Keratinocyte (primary cell): Measurements from ENCODE around the gene ZNF644. TPM values are rescaled to one million over a fixed set of nuclear protein-coding genes. Genes with fewer than 3 reads are reported as not detected.

ENCODE experiments used
- DNase-seq: peaks from one replicate; pipeline ENCODE4 v3.0.0-alpha.2; 2011; ENCODE audit warnings: low read depth, missing footprints, low spot score
- FAIRE-seq: peaks from 2 replicates; lab custom pipeline; 2011; peaks lifted over from hg19 to GRCh38; lab: Jason Lieb, UNC
- H2AFZ ChIP-seq: 2 replicates; pipeline ENCODE4 v1.6.0; 2012; ENCODE audit warnings: low read length, control low read depth, inconsistent platforms; ENCODE audit not compliant: control insufficient read depth
- H3K27ac ChIP-seq: 2 replicates; pipeline ENCODE4 v1.5.1; 2011; ENCODE audit warnings: low read length; ENCODE audit not compliant: control insufficient read depth, insufficient read depth
- H3K27me3 ChIP-seq: 3 replicates; pipeline ENCODE4 v1.6.0; 2011; ENCODE audit warnings: low read length; ENCODE audit not compliant: control insufficient read depth, insufficient read depth; ENCODE audit errors: extremely low read depth
- H3K36me3 ChIP-seq, 2 experiments: 2 replicates in 1 of 2; 3 replicates in 1 of 2; pipeline ENCODE4 v1.5.1; 2011; ENCODE audit warnings: low read length in 2 of 2, mild to moderate bottlenecking in 1 of 2; ENCODE audit not compliant: control insufficient read depth in 2 of 2, insufficient read depth in 2 of 2; ENCODE audit errors: extremely low read depth in 1 of 2
- H3K4me1 ChIP-seq: 3 replicates; pipeline ENCODE4 v1.5.1; 2011; ENCODE audit warnings: low read length; ENCODE audit not compliant: control insufficient read depth, insufficient read depth; ENCODE audit errors: extremely low read depth
- H3K4me2 ChIP-seq: 3 replicates; pipeline ENCODE4 v1.6.0; 2011; ENCODE audit warnings: low read depth, low read length; ENCODE audit not compliant: control insufficient read depth, insufficient read depth; ENCODE audit errors: extremely low read depth
- H3K4me3 ChIP-seq, 3 experiments: fragments of 200-600 bp in 1 of 3; sonication (generic) in 1 of 3; 2 replicates in 2 of 3; 3 replicates in 1 of 3; pipeline ENCODE4 v1.5.1; 2011 to 2016; ENCODE audit warnings: low read length in 3 of 3, mild to moderate bottlenecking in 3 of 3, control low read depth in 2 of 3, inconsistent platforms in 1 of 3, low read depth in 1 of 3, mixed read lengths in 1 of 3, mixed run types in 1 of 3, moderate library complexity in 1 of 3; ENCODE audit not compliant: control insufficient read depth in 2 of 3, insufficient read depth in 2 of 3; ENCODE audit errors: extremely low read depth in 1 of 3
- H3K79me2 ChIP-seq: 2 replicates; pipeline ENCODE4 v1.6.0; 2012; ENCODE audit warnings: low read length; ENCODE audit not compliant: control insufficient read depth, insufficient read depth
- H3K9ac ChIP-seq: 3 replicates; pipeline ENCODE4 v1.6.0; 2011; ENCODE audit warnings: low read length; ENCODE audit not compliant: control insufficient read depth, insufficient read depth; ENCODE audit errors: extremely low read depth
- H3K9me1 ChIP-seq: 3 replicates; pipeline ENCODE4 v1.6.0; 2011; ENCODE audit warnings: low read length; ENCODE audit not compliant: control insufficient read depth, insufficient read depth; ENCODE audit errors: extremely low read depth
- H3K9me3 ChIP-seq: 2 replicates; pipeline ENCODE4 v1.5.1; 2012; ENCODE audit warnings: low read depth, low read length; ENCODE audit not compliant: control insufficient read depth
- H4K20me1 ChIP-seq: 3 replicates; pipeline ENCODE4 v1.6.0; 2011; ENCODE audit warnings: low read length; ENCODE audit not compliant: control insufficient read depth, insufficient read depth; ENCODE audit errors: extremely low read depth
- EZH2 ChIP-seq: IDR thresholded peaks from one replicate; pipeline ENCODE4 v1.6.1; 2012; ENCODE audit warnings: inconsistent platforms, mild to moderate bottlenecking, low read length, moderate library complexity
- dilution Hi-C: fragments of 300-500 bp; cut with MboI; formaldehyde crosslinking; loops from one replicate; pipeline ENCODE4 v1.7.0; 2020; ENCODE audit warnings: low sequenced_read_pairs; ENCODE audit not compliant: extremely low pct_ligation_motif_present
- polyA minus RNA-seq, 3 experiments: library from RNA; depleted of rRNA, polyadenylated mRNA; stranded (reverse); fragments of >200 nt; gene quantifications; 1 replicate in 1 of 3; 2 replicates in 1 of 3; 3 replicates in 1 of 3; pipeline ENCODE4 v1.2.3, GENCODE V29; 2011
- polyA plus RNA-seq, 5 experiments: library from polyadenylated mRNA; depleted of rRNA in 3 of 5; stranded (reverse) in 3 of 5; stranded (forward) in 1 of 5; unstranded in 1 of 5; fragments of >200 nt; gene quantifications; 1 replicate in 1 of 5; 2 replicates in 3 of 5; 3 replicates in 1 of 5; pipeline versions ENCODE4 v1.2.1 to v1.2.3, GENCODE V29; 2011 to 2012; ENCODE audit warnings: missing spikeins in 2 of 5, low read depth in 1 of 5, low replicate concordance in 1 of 5
- TF ChIP-seq, protein P1 (sequence below), 3 experiments: IDR thresholded peaks in 1 of 3; conservative IDR thresholded peaks in 1 of 3; optimal IDR thresholded peaks in 1 of 3; 2 replicates in 2 of 3; 3 replicates in 1 of 3; pipeline versions ENCODE3 to v1.5.1; 2011; ENCODE audit warnings: low read length in 3 of 3, mild to moderate bottlenecking in 3 of 3, moderate library complexity in 2 of 3, control low read depth in 1 of 3, inconsistent platforms in 1 of 3; ENCODE audit not compliant: insufficient read depth in 2 of 3; ENCODE audit errors: extremely low read depth in 1 of 3

Gene ZNF644
- polyA plus RNA-seq (12.3 to 19.1 TPM (median 12.8 TPM) in 3 replicates), polyA minus RNA-seq (17.5 to 59.4 TPM (median 22.4 TPM) in 3 replicates)
- polyA plus RNA-seq (2011; ENCODE audit: low read depth) = 21.3 TPM
- polyA plus RNA-seq (2011; cell fraction: cytosol; rRNA removed) = 6.5 and 19.4 TPM in 2 replicates
- polyA plus RNA-seq (2011; cell fraction: nucleus; rRNA removed) = 15.7 and 22.9 TPM in 2 replicates
- 15.1 and 16.4 TPM in 2 replicates for polyA plus RNA-seq (2012; ENCODE audit: low replicate concordance)
- polyA minus RNA-seq (2011; cell fraction: cytosol; rRNA and poly(A)+ RNA removed) = 20.9 TPM
- polyA minus RNA-seq (2011; cell fraction: nucleus; rRNA and poly(A)+ RNA removed) = 40.7 and 97.6 TPM in 2 replicates

GRCh38 chr1:91021686-91022517 lies at the start of gene ZNF644:
TSS of gene ZNF644 (minus strand) at chr1:91022035. CDS start at chr1:90982353, 39,682 bp downstream.
- no peak for TF ChIP-seq EZH2
- TF ChIP-seq, protein P1, sequence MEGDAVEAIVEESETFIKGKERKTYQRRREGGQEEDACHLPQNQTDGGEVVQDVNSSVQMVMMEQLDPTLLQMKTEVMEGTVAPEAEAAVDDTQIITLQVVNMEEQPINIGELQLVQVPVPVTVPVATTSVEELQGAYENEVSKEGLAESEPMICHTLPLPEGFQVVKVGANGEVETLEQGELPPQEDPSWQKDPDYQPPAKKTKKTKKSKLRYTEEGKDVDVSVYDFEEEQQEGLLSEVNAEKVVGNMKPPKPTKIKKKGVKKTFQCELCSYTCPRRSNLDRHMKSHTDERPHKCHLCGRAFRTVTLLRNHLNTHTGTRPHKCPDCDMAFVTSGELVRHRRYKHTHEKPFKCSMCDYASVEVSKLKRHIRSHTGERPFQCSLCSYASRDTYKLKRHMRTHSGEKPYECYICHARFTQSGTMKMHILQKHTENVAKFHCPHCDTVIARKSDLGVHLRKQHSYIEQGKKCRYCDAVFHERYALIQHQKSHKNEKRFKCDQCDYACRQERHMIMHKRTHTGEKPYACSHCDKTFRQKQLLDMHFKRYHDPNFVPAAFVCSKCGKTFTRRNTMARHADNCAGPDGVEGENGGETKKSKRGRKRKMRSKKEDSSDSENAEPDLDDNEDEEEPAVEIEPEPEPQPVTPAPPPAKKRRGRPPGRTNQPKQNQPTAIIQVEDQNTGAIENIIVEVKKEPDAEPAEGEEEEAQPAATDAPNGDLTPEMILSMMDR (optimal IDR thresholded peaks at IDR 0.05 in 1 of 3, IDR thresholded peaks at IDR 0.05 in 1 of 3, conservative IDR thresholded peaks at IDR 0.05 in 1 of 3; ENCODE audit: extremely low read depth in 1 of 3, insufficient read depth in 2 of 3, low read length in 3 of 3) = no peak
- Histone ChIP-seq H2AFZ (peak within 1 kb of the TSS; percentile 96), H3K9ac (peak within 1 kb of the TSS; percentile 99), H3K9me3 (no peaks in the 10 kb centered on the region), H3K79me2 (peaks cover 47% of the 10 kb centered on the region), H3K36me3 (peaks cover 0 to 4% of the 10 kb centered on the region in 2 experiments), H3K4me1 (peaks cover 23% of the 10 kb centered on the region), H3K4me3 (peak within 1 kb of the TSS; percentile 72 to 79 (median 76)), H3K9me1 (no peaks in the 10 kb centered on the region), H3K27ac (peak within 1 kb of the TSS; percentile 99), H3K27me3 (no peaks in the 10 kb centered on the region), H3K4me2 (peak within 1 kb of the TSS; percentile 86), H4K20me1 (no peaks in the 10 kb centered on the region)
- dilution Hi-C loops = no loop called here
- FAIRE-seq = peak; percentile 76
- peak; percentile 40 for DNase-seq

GRCh38 chr1:91070298-91070697 lies 48.5 kb upstream of the ZNF644 start:
- no peak for DNase-seq
- H3K4me2 ChIP-seq = no peak overlapping the region
- no peaks in the 10 kb centered on the region for H3K79me2 ChIP-seq
- H3K27ac ChIP-seq = no peak overlapping the region
- dilution Hi-C loops = no loop called here
- H3K9ac ChIP-seq = no peak overlapping the region
- no peak overlapping the region for H2AFZ ChIP-seq
- H3K9me1 ChIP-seq = no peaks in the 10 kb centered on the region
- TF ChIP-seq EZH2 = no peak
- TF ChIP-seq, protein P1 (optimal IDR thresholded peaks at IDR 0.05 in 1 of 3, IDR thresholded peaks at IDR 0.05 in 1 of 3, conservative IDR thresholded peaks at IDR 0.05 in 1 of 3; ENCODE audit: extremely low read depth in 1 of 3, insufficient read depth in 2 of 3, low read length in 3 of 3) = no peak
- no peak overlapping the region for H3K4me3 ChIP-seq
- no peaks in the 10 kb centered on the region for H3K36me3 ChIP-seq
- no peaks in the 10 kb centered on the region for H4K20me1 ChIP-seq
- FAIRE-seq = no peak
- no peaks in the 10 kb centered on the region for H3K4me1 ChIP-seq
- H3K9me3 ChIP-seq = no peaks in the 10 kb centered on the region
- H3K27me3 ChIP-seq = no peaks in the 10 kb centered on the region
